Prostate gland (tissue), 2 donors: ENCODE data around the gene TOGARAM1. TPM values are rescaled to one million over a fixed set of nuclear protein-coding genes. Genes with fewer than 3 reads are reported as not detected.

Source experiments
- DNase-seq: peaks from one replicate; pipeline ENCODE4 v3.0.0-alpha.2; 2019; ENCODE audit warnings: low spot score
- H3K27ac ChIP-seq, 2 donors: fragments of 200-600 bp; sonication (generic); 2 replicates each; pipeline ENCODE4 v1.5.1; 2017 to 2019
- H3K27me3 ChIP-seq: fragments of 200-600 bp; sonication (generic); replicated peaks from 2 replicates; pipeline ENCODE4 v1.5.1; 2019; ENCODE audit not compliant: insufficient read depth
- H3K36me3 ChIP-seq, 2 donors: fragments of 200-600 bp; sonication (generic); 1 replicate in 1 of 2; 2 replicates in 1 of 2; pipeline versions ENCODE4 v1.5.1 to v1.8.1; 2017 to 2019
- H3K4me1 ChIP-seq: fragments of 200-600 bp; sonication (generic); replicated peaks from 2 replicates; pipeline ENCODE4 v1.5.1; 2019
- H3K4me3 ChIP-seq, 2 donors: fragments of 200-600 bp; sonication (generic); 2 replicates each; pipeline ENCODE4 v1.5.1; 2017 to 2019
- H3K9me3 ChIP-seq: fragments of 200-600 bp; sonication (generic); 2 replicates; pipeline ENCODE4 v1.5.1; 2017
- CTCF ChIP-seq, 4 experiments: fragments of 200-600 bp in 2 of 4; fragments of 450-650 bp in 2 of 4; sonication (generic) in 2 of 4; IDR thresholded peaks; 1 replicate in 3 of 4; 2 replicates in 1 of 4; pipeline ENCODE4 v1.5.1; 2016 to 2019; ENCODE audit warnings: antibody characterized with exemption in 4 of 4, mild to moderate bottlenecking in 2 of 4, moderate library complexity in 2 of 4
- POLR2A ChIP-seq: fragments of 450-650 bp; IDR thresholded peaks from one replicate; pipeline ENCODE4 v1.6.1; 2016; ENCODE audit warnings: antibody characterized with exemption, mild to moderate bottlenecking
- POLR2AphosphoS5 ChIP-seq: sonication (generic); formaldehyde crosslinking; IDR thresholded peaks from one replicate; pipeline ENCODE4 v1.6.1; 2017; ENCODE audit warnings: antibody characterized with exemption
- WGBS: methylation state at CpG from one replicate; pipeline ENCODE4 v1.1.5; 2018; 5-methylcytosine and 5-hydroxymethylcytosine counted together
- intact Hi-C: fragments of 100-400 bp; cut with DNase I; formaldehyde crosslinking; loops from one replicate; pipeline ENCODE4 v1.14.2; 2022
- total RNA-seq, 2 donors: library from RNA; depleted of rRNA; stranded (reverse); fragments of >200 nt; gene quantifications; one replicate each; pipeline ENCODE4 v1.1.0, GENCODE V29; 2016

The TOGARAM1 gene
- total RNA-seq, 2 donors from 2014 or later: 17.9 to 26.8 TPM

- H3K4me3 ChIP-seq: no peak overlapping the region
- no peaks in the 10 kb centered on the region for H3K4me1 ChIP-seq
- H3K27ac ChIP-seq: no peak overlapping the region
- no peaks in the 10 kb centered on the region for H3K36me3 ChIP-seq
- H3K27me3 ChIP-seq: no peaks in the 10 kb centered on the region
- 51% methylated on average over 3 of the region's 3 CpGs for WGBS
- intact Hi-C loops: no loop called here
- H3K9me3 ChIP-seq: no peaks in the 10 kb centered on the region
- DNase-seq: no peak
- TF ChIP-seq POLR2A: no peak
- no peak for TF ChIP-seq CTCF (IDR thresholded peaks at IDR 0.05)
- TF ChIP-seq POLR2AphosphoS5: no peak
These were observed 19.2 kb downstream of the TOGARAM1 start for GRCh38 chr14:44981198-44981597.

GRCh38 chr14:44982594-44982993 lies 20.6 kb downstream of the TOGARAM1 start:
- H3K27ac ChIP-seq: no peak overlapping the region
- no peak for DNase-seq
- no peaks in the 10 kb centered on the region for H3K36me3 ChIP-seq
- H3K4me1 ChIP-seq: no peaks in the 10 kb centered on the region
- H3K27me3 ChIP-seq: no peaks in the 10 kb centered on the region
- H3K9me3 ChIP-seq: no peaks in the 10 kb centered on the region
- 84% methylated on average over 2 of the region's 2 CpGs for WGBS
- intact Hi-C loops: no loop called here
- H3K4me3 ChIP-seq: no peak overlapping the region
- TF ChIP-seq CTCF (IDR thresholded peaks at IDR 0.05) (no peak), POLR2AphosphoS5 (no peak), POLR2A (no peak)

- H3K27ac ChIP-seq: no peak overlapping the region
- WGBS: 53% methylated on average over 2 of the region's 2 CpGs
- intact Hi-C loops: no loop called here
- H3K36me3 ChIP-seq: no peaks in the 10 kb centered on the region
- H3K4me1 ChIP-seq: no peaks in the 10 kb centered on the region
- no peak for DNase-seq
- H3K4me3 ChIP-seq: no peak overlapping the region
- no peaks in the 10 kb centered on the region for H3K27me3 ChIP-seq
- H3K9me3 ChIP-seq: no peaks in the 10 kb centered on the region
- TF ChIP-seq POLR2AphosphoS5 (no peak), CTCF (IDR thresholded peaks at IDR 0.05) (no peak), POLR2A (no peak)
These were observed 26.7 kb downstream of the TOGARAM1 start for GRCh38 chr14:44988694-44989093.

GRCh38 chr14:44989497-44990440 lies 27.8 kb downstream of the TOGARAM1 start:
- no peaks in the 10 kb centered on the region for H3K27me3 ChIP-seq
- H3K4me1 ChIP-seq: no peaks in the 10 kb centered on the region
- H3K36me3 ChIP-seq: no peaks in the 10 kb centered on the region
- TF ChIP-seq CTCF (IDR thresholded peaks at IDR 0.05): no peak
- no peak for TF ChIP-seq POLR2A
- no peak for TF ChIP-seq POLR2AphosphoS5
- H3K9me3 ChIP-seq: no peaks in the 10 kb centered on the region
- 79% methylated on average over 3 of the region's 3 CpGs for WGBS
- DNase-seq: no peak
- no peak overlapping the region for H3K27ac ChIP-seq
- no peak overlapping the region for H3K4me3 ChIP-seq
- intact Hi-C loops: no loop called here

- no peaks in the 10 kb centered on the region for H3K4me1 ChIP-seq
- intact Hi-C loops: no loop called here
- no peak for TF ChIP-seq CTCF (IDR thresholded peaks at IDR 0.05)
- no peak for TF ChIP-seq POLR2A
- no peak for TF ChIP-seq POLR2AphosphoS5
- H3K36me3 ChIP-seq: no peaks in the 10 kb centered on the region
- H3K4me3 ChIP-seq: no peak overlapping the region
- no peak overlapping the region for H3K27ac ChIP-seq
- H3K27me3 ChIP-seq: no peaks in the 10 kb centered on the region
- WGBS: 67% methylated on average over 2 of the region's 2 CpGs
- no peaks in the 10 kb centered on the region for H3K9me3 ChIP-seq
- no peak for DNase-seq
These were observed 28.5 kb downstream of the TOGARAM1 start for GRCh38 chr14:44990533-44990932.
